NT2/D1 (cell line): Measurements from ENCODE around the gene ALPI.
"Not testable (repeated sequence)": the region's sequence is repeated elsewhere in the genome, so short reads cannot be mapped to it uniquely, and the experiment has no call there.

Experiments used
- DNase-seq: peaks from one replicate; pipeline ENCODE4 v3.0.0-alpha.2; 2011; ENCODE audit warnings: low read depth, low spot score
- H3K27me3 ChIP-seq: 2 replicates; pipeline ENCODE4 v1.6.0; 2011; ENCODE audit warnings: mild to moderate bottlenecking; ENCODE audit not compliant: insufficient read length, insufficient read depth
- H3K36me3 ChIP-seq: 2 replicates; pipeline ENCODE4 v1.6.1; 2011; ENCODE audit warnings: mild to moderate bottlenecking, low read length, mixed read lengths; ENCODE audit not compliant: insufficient read depth, insufficient read length
- H3K4me1 ChIP-seq: 2 replicates; pipeline ENCODE4 v1.5.1; 2011; ENCODE audit not compliant: insufficient read depth, insufficient read length
- H3K4me3 ChIP-seq: 2 replicates; pipeline ENCODE4 v1.5.1; 2011; ENCODE audit warnings: low read depth; ENCODE audit not compliant: insufficient read length
- H3K9ac ChIP-seq: 2 replicates; pipeline ENCODE4 v1.6.0; 2011; ENCODE audit warnings: low read depth; ENCODE audit not compliant: insufficient read length
- H3K9me3 ChIP-seq: 2 replicates; pipeline ENCODE4 v1.5.1; 2011; ENCODE audit warnings: mild to moderate bottlenecking, low read length; ENCODE audit not compliant: insufficient read depth
- SUZ12 ChIP-seq: IDR thresholded peaks from 2 replicates; pipeline ENCODE4 v1.6.1; 2011; ENCODE audit not compliant: insufficient read length, insufficient read depth; ENCODE audit errors: extremely low read depth
- YY1 ChIP-seq: IDR thresholded peaks from 2 replicates; pipeline ENCODE4 v1.6.1; 2011; ENCODE audit not compliant: insufficient read length, insufficient read depth
- ZNF274 ChIP-seq: IDR thresholded peaks from 2 replicates; pipeline ENCODE4 v1.6.1; 2011; ENCODE audit warnings: mild to moderate bottlenecking, low read depth, low read length

Gene ALPI

DNA sequence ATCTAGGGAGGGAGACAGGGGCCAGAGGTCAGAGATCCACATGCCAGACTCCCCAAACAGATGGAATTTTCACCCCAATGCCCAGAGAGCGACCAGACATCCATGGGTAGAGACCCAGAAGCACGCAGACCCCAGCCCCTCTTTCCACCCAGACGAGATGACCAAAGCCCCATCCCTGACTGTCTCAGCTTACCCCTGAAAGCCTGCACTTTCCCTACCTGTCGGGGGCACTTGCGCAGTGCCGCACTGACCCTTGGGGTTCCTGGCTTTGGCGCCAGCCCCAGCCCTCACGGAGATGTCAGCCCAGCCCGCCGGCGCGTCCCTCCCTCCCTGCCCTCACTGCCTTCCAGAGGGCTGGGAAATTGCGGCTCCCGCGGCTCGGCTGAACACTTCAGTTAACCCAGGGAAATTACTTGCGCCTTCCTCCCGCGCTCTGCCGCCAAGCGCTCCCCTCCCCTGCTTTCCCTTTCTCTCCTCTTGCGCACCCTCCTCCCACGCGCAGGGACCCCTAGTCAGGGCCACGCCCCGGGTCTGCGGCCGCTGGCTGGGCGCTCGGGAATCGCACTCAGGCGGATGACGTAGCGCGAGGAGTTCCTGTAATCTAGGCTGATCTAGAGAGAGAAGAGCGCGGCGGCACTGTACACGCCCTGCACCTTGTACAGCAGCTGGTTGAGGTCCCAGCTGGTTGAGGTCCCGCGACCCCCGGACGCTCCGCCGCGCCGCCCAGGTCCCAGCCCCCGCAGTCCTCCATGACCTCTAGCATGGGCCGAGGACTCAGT, 37.3 kb upstream of the ALPI start:
- Histone ChIP-seq H3K27me3 (peaks cover 31% of the 10 kb centered on the region), H3K9me3 (no peaks in the 10 kb centered on the region), H3K4me3 (peak overlapping the region; percentile 93), H3K4me1 (peaks cover 34% of the 10 kb centered on the region), H3K9ac (peak overlapping the region; percentile 99), H3K36me3 (peaks cover 12% of the 10 kb centered on the region)
- TF ChIP-seq YY1 = no peak
- TF ChIP-seq SUZ12 = no peak
- TF ChIP-seq ZNF274 = no peak
- no peak for DNase-seq

- Histone ChIP-seq H3K36me3 (peaks cover 12% of the 10 kb centered on the region), H3K4me3 (peak overlapping the region; percentile 93), H3K9me3 (no peaks in the 10 kb centered on the region), H3K27me3 (peaks cover 31% of the 10 kb centered on the region), H3K9ac (peak overlapping the region; percentile 99), H3K4me1 (peaks cover 34% of the 10 kb centered on the region)
- TF ChIP-seq SUZ12 = no peak
- no peak for DNase-seq
These were observed 36.5 kb upstream of the ALPI start for GRCh38 chr2:232419245-232420072.

DNA sequence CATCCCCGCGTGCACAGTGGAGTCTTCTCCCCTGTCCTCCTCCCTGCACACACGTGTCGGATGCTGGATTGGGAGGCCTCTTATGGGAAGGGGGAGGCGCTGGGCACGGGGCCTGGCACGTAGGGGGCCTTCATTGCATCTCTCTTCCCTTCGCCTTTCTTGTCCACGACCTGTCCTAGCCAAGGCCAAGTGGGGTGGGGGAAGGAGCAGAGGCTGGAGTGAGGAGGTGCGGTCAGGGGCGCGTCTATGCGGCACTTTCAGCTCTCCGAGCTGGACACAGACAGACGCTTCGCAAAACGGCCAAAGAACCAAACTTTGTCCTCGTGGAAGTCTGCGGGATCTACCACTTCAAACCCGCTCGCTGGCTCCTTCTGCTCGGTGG, 35.9 kb upstream of the ALPI start:
- H3K27me3 ChIP-seq = peaks cover 31% of the 10 kb centered on the region
- TF ChIP-seq ZNF274 = no peak
- no peak for TF ChIP-seq SUZ12
- no peak for TF ChIP-seq YY1
- peak overlapping the region; percentile 99 for H3K9ac ChIP-seq
- peaks cover 12% of the 10 kb centered on the region for H3K36me3 ChIP-seq
- H3K4me3 ChIP-seq = peak overlapping the region; percentile 93
- peaks cover 34% of the 10 kb centered on the region for H3K4me1 ChIP-seq
- H3K9me3 ChIP-seq = no peaks in the 10 kb centered on the region
- no peak for DNase-seq

DNA sequence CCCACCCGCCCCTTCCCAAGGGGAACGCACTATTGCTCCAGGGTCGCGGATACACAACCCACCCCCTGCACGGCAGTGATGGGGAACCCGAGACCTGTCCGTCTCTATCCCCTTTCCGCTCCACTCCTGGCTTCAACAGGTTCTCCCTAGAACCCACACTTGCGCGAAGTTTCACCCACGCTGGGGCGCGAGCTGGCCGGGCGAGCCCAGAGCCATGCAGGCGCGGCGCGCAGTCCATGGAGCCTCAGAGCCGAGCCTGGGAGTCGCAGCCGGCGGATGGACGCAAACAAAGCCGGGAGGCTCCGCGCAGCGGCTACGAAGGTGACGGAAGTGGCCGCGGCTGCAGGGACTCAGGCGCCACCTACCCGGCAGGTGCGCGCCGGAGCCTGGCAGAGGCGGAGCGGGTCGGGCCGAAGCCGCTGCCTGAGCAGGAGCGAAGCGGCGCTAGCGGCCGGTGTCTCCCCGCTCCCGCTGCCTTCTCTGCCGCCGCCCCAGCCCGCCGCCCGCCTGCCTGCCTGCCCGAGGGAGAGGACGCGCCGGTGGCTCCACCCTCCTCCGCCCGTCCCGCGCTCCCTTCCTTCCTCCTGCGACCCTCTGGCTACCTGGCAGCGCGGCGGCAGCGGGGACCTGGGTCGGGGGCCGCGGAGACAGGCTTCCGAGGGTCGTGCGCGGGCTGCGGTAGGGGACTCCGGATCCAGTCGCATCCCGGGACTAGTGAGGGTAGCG, 35.3 kb upstream of the ALPI start:
- DNase-seq = no peak
- Histone ChIP-seq H3K27me3 (peaks cover 31% of the 10 kb centered on the region), H3K36me3 (peaks cover 12% of the 10 kb centered on the region), H3K4me3 (peak overlapping the region; percentile 93), H3K9ac (peak overlapping the region; percentile 99), H3K9me3 (no peaks in the 10 kb centered on the region), H3K4me1 (peaks cover 32% of the 10 kb centered on the region)
- TF ChIP-seq ZNF274 = no peak
- TF ChIP-seq SUZ12 = no peak
- no peak for TF ChIP-seq YY1

DNA sequence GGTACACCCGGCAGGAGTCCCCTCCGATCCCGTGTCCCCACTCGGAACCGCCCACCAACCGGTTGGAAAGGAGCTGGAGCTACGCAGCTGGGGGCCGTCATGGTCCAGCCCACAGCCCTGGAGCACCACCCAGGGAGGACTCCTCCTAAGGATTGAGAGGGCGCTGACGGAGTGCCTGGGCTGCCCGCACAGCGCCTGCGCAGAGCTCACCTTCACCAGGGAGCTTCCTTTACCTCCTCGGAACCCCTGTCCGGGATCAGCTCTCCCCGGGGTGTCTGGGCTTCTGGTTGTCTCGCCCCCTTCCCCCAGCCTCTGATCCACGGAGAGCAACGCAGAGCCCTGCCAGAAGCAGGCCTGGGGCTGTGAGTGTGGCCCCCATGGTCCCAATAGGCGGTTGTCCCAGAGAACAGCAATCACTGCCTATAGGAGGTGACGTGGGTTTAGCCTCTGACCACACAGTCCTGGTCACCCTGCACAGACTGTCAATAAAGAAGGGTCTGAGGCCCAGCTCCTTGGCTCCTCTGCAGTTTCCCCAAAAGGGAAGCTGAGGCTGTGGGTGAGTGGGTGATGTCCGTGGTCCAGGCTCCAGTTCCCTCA, 34.7 kb upstream of the ALPI start:
- TF ChIP-seq ZNF274 = no peak
- TF ChIP-seq SUZ12 = no peak
- no peak for TF ChIP-seq YY1
- H3K36me3 ChIP-seq = peaks cover 9% of the 10 kb centered on the region
- peaks cover 31% of the 10 kb centered on the region for H3K27me3 ChIP-seq
- H3K9me3 ChIP-seq = no peaks in the 10 kb centered on the region
- peak overlapping the region; percentile 99 for H3K9ac ChIP-seq
- no peak for DNase-seq
- H3K4me3 ChIP-seq = peak overlapping the region; percentile 93
- H3K4me1 ChIP-seq = peaks cover 32% of the 10 kb centered on the region

DNA sequence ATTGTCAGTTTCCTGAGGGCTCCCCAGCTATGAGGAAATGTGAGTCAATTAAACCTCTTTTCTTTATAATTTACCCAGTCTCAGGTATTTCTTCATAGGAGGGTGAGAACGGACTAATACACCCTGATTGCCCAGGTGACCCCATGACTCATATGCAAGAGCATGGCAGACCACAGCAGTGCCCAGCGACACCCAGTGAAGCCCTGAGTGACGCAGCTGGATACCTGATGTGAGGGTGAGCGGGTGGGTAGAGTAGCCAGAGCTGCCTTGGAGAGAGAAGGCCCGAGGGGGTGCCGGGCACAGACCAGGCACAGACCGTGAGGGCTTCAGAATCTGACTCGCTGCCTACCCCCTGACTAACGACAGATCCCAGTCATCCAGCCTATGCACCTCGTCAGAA, 33.9 kb upstream of the ALPI start:
- Histone ChIP-seq H3K27me3 (peaks cover 31% of the 10 kb centered on the region), H3K4me1 (peaks cover 32% of the 10 kb centered on the region), H3K4me3 (no peak overlapping the region), H3K36me3 (peaks cover 3% of the 10 kb centered on the region), H3K9ac (peak overlapping the region; percentile 99), H3K9me3 (no peaks in the 10 kb centered on the region)
- no peak for TF ChIP-seq YY1
- no peak for TF ChIP-seq SUZ12
- no peak for TF ChIP-seq ZNF274
- no peak for DNase-seq

GRCh38 chr2:232422996-232423395, 33.0 kb upstream of the ALPI start:
- H3K36me3 ChIP-seq, DNase-seq, H3K9me3 ChIP-seq, H3K4me3 ChIP-seq: not testable (repeated sequence)
- H3K9ac ChIP-seq = peak overlapping the region; percentile 99
- peaks cover 31% of the 10 kb centered on the region for H3K27me3 ChIP-seq
- H3K4me1 ChIP-seq = peaks cover 31% of the 10 kb centered on the region

DNA sequence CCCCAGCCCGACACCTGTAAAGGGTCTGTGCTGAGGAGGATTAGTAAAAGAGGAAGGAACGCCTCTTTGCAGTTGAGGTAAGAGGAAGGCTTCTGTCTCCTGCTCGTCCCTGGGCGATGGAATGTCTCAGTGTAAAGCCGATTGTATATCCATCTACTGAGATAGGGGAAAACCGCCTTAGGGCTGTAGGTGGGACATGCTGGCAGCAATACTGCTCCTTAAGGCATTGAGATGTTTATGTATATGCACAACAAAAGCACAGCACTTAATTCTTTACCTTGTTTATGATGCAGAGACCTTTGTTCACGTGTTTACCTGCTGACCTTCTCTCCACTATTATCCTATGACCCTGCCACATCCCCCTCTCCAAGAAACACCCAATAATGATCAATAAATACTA, 32.5 kb upstream of the ALPI start:
- H3K36me3 ChIP-seq, H3K9me3 ChIP-seq, DNase-seq, H3K4me3 ChIP-seq, H3K9ac ChIP-seq: not testable (repeated sequence)
- Histone ChIP-seq H3K4me1 (peaks cover 27% of the 10 kb centered on the region), H3K27me3 (peaks cover 31% of the 10 kb centered on the region)
